DMS 273 treated with DMSO at 0.1 percent for 48 hours (cell line): ENCODE data around the gene TBC1D32.
"Not testable (repeated sequence)": the region's sequence is repeated elsewhere in the genome, so short reads cannot be mapped to it uniquely, and the experiment has no call there.

Experiments used
- DNase-seq: peaks from one replicate; lab custom pipeline; 2025; lab: John Stamatoyannopoulos, UW

The TBC1D32 gene

GRCh38 chr6:121334299-121335086 lies at the start of gene TBC1D32:
TSS of gene TBC1D32 (minus strand) at chr6:121334480. CDS start at chr6:121334430, 50 bp downstream.
- DNase-seq = peak; percentile 63

- DNase-seq = no peak
Observed at GRCh38 chr6:121383478-121383877, 49.2 kb upstream of the TBC1D32 start.

- DNase-seq = peak; percentile 47
Observed at GRCh38 chr6:121382467-121383121, 48.3 kb upstream of the TBC1D32 start.

GRCh38 chr6:121376411-121376810 lies 42.1 kb upstream of the TBC1D32 start:
- DNase-seq = no peak

GRCh38 chr6:121374219-121374618 lies 39.9 kb upstream of the TBC1D32 start:
- not testable (repeated sequence) for DNase-seq

GRCh38 chr6:121365536-121366521 lies 31.5 kb upstream of the TBC1D32 start:
- DNase-seq = no peak

- no peak for DNase-seq
Observed at GRCh38 chr6:121356575-121356974, 22.3 kb upstream of the TBC1D32 start.

GRCh38 chr6:121354764-121355163 lies 20.5 kb upstream of the TBC1D32 start:
- no peak for DNase-seq

GRCh38 chr6:121352941-121353340 lies 18.7 kb upstream of the TBC1D32 start:
- DNase-seq = no peak

- no peak for DNase-seq
Observed at GRCh38 chr6:121351916-121352315, 17.6 kb upstream of the TBC1D32 start.

GRCh38 chr6:121349596-121349995 lies 15.3 kb upstream of the TBC1D32 start:
- DNase-seq = no peak

- no peak for DNase-seq
Observed at GRCh38 chr6:121347484-121347883, 13.2 kb upstream of the TBC1D32 start.

- no peak for DNase-seq
Observed at GRCh38 chr6:121344539-121344938, 10.3 kb upstream of the TBC1D32 start.

- no peak for DNase-seq
Observed at GRCh38 chr6:121339639-121340226, 5.5 kb upstream of the TBC1D32 start.

- DNase-seq = no peak
Observed at GRCh38 chr6:121338956-121339355, 4.7 kb upstream of the TBC1D32 start.

GRCh38 chr6:121338366-121338765 lies 4.1 kb upstream of the TBC1D32 start:
- DNase-seq = no peak

- DNase-seq = no peak
Observed at GRCh38 chr6:121335087-121336008, 1.1 kb upstream of the TBC1D32 start.

GRCh38 chr6:121333694-121334093 lies 586 bp downstream of the TBC1D32 start:
- not testable (repeated sequence) for DNase-seq

- DNase-seq = no peak
Observed at GRCh38 chr6:121333196-121333595, 1.1 kb downstream of the TBC1D32 start.

- no peak for DNase-seq
Observed at GRCh38 chr6:121330516-121330915, 3.8 kb downstream of the TBC1D32 start.

GRCh38 chr6:121321282-121321681 lies 13.0 kb downstream of the TBC1D32 start:
- no peak for DNase-seq
